ENCODE data around the gene ERBB3. TPM values are rescaled to one million over a fixed set of nuclear protein-coding genes. Genes with fewer than 3 reads are reported as not detected.

The ERBB3 gene
- total RNA-seq, 1 experiment from 2014 or later: 56.5 TPM

DNA sequence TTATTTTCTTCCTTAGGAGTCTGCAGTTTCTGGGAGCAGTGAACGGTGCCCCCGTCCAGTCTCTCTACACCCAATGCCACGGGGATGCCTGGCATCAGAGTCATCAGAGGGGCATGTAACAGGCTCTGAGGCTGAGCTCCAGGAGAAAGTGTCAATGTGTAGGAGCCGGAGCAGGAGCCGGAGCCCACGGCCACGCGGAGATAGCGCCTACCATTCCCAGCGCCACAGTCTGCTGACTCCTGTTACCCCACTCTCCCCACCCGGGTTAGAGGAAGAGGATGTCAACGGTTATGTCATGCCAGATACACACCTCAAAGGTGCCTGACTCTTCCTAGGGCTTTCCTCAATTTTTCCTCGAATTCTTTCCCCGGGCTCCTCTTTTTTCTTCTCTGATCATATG is 21.1 kb downstream of the ERBB3 start:
- H3K79me2 ChIP-seq (ENCODE audit: insufficient read depth, low read length): peaks cover 13% of the 10 kb centered on the region; the same call in 1 of the 2 replicates
- no peak overlapping the region for H2BK15ac ChIP-seq (ENCODE audit: low read depth, low read length)
- TF ChIP-seq, protein P1, sequence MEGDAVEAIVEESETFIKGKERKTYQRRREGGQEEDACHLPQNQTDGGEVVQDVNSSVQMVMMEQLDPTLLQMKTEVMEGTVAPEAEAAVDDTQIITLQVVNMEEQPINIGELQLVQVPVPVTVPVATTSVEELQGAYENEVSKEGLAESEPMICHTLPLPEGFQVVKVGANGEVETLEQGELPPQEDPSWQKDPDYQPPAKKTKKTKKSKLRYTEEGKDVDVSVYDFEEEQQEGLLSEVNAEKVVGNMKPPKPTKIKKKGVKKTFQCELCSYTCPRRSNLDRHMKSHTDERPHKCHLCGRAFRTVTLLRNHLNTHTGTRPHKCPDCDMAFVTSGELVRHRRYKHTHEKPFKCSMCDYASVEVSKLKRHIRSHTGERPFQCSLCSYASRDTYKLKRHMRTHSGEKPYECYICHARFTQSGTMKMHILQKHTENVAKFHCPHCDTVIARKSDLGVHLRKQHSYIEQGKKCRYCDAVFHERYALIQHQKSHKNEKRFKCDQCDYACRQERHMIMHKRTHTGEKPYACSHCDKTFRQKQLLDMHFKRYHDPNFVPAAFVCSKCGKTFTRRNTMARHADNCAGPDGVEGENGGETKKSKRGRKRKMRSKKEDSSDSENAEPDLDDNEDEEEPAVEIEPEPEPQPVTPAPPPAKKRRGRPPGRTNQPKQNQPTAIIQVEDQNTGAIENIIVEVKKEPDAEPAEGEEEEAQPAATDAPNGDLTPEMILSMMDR (conservative IDR thresholded peaks at IDR 0.05): no peak
- Mint-ChIP-seq H3K27me3 (ENCODE audit: low read depth) (no peaks in the 10 kb centered on the region; the same call in none of the 2 replicates), H3K27ac (no peak overlapping the region; a peak in 1 of 7 replicates), H3K4me1 (peaks cover 15 to 20% of the 10 kb centered on the region in 2 experiments), H3K9me3 (peaks cover 0 to 3% of the 10 kb centered on the region in 2 experiments; a peak in 1 of 5 replicates), H3K4me3 (no peak overlapping the region), H3K36me3 (ENCODE audit: insufficient read depth in 1 of 3, low read depth in 3 of 3) (peaks cover 34 to 78% (median 61%) of the 10 kb centered on the region in 3 experiments)
- no peak overlapping the region for H2AFZ ChIP-seq (ENCODE audit: low read length)
- no peak overlapping the region for H3K27ac ChIP-seq (ENCODE audit: insufficient read length, low read depth, low read length)
- no peak overlapping the region for H3T11ph ChIP-seq (ENCODE audit: low read length)
- H3K56ac ChIP-seq (ENCODE audit: insufficient read length, low read depth, low read length): no peak overlapping the region
- H3K14ac ChIP-seq (ENCODE audit: insufficient read depth, low read length): no peak overlapping the region
- H3K4me1 ChIP-seq (ENCODE audit: insufficient read depth, low read length): peaks cover 5% of the 10 kb centered on the region; the same call in 1 of the 2 replicates
- no peak overlapping the region for H3K18ac ChIP-seq (ENCODE audit: insufficient read length, low read depth, low read length)
- no peak overlapping the region for H3K4me2 ChIP-seq (ENCODE audit: insufficient read depth, insufficient read length, low read length)
- no peak overlapping the region for H2BK12ac ChIP-seq (ENCODE audit: insufficient read length, low read depth, low read length)
- H4K5ac ChIP-seq (ENCODE audit: insufficient read length, low read depth, low read length): no peak overlapping the region
- H3K27me3 ChIP-seq (ENCODE audit: insufficient read depth, low read length): no peaks in the 10 kb centered on the region
- H3K23me2 ChIP-seq (ENCODE audit: insufficient read length, low read depth, low read length, poor library complexity, severe bottlenecking): peaks cover 8% of the 10 kb centered on the region
- DNase-seq: no peak
- H4K91ac ChIP-seq (ENCODE audit: insufficient read length, low read depth, low read length): no peak overlapping the region
- no peak overlapping the region for H2BK120ac ChIP-seq (ENCODE audit: low read depth, low read length, poor library complexity, severe bottlenecking)
- H2AK5ac ChIP-seq (ENCODE audit: insufficient read length, low read length): no peak overlapping the region
- no peak overlapping the region for H2BK5ac ChIP-seq (ENCODE audit: insufficient read length, low read length)
- no peak overlapping the region for H4K8ac ChIP-seq (replicated peaks; ENCODE audit: insufficient read length, low read depth, low read length)
- no peak overlapping the region for H2BK20ac ChIP-seq (ENCODE audit: low read depth, low read length, poor library complexity, severe bottlenecking)
- H3K23ac ChIP-seq (ENCODE audit: insufficient read length, low read depth, low read length): no peak overlapping the region
- H3K4ac ChIP-seq (ENCODE audit: low read depth, low read length): no peak overlapping the region
- no peak overlapping the region for H3K9ac ChIP-seq (ENCODE audit: extremely low read depth, insufficient read length, low read length)
- WGBS (ENCODE audit: extremely low coverage, insufficient read length, low lambda C conversion rate): no CpG with 5 or more reads among the region's 14 CpGs
- H4K20me1 ChIP-seq (ENCODE audit: control insufficient read depth, insufficient read depth, insufficient read length): no peaks in the 10 kb centered on the region
- no peaks in the 10 kb centered on the region for H3K9me3 ChIP-seq (ENCODE audit: control insufficient read depth, low read depth, low read length)
- no peaks in the 10 kb centered on the region for H3K79me1 ChIP-seq (ENCODE audit: insufficient read depth, low read depth, low read length, poor library complexity, severe bottlenecking)
